GM18520 (cell line): ENCODE measurements around the gene STH.
"Not testable (repeated sequence)": the region's sequence is repeated elsewhere in the genome, so short reads cannot be mapped to it uniquely, and the experiment has no call there.

ENCODE experiments used
- ATAC-seq: cut with Tn5 transposase; IDR thresholded peaks from one replicate; pipeline ENCODE4 v1.9.1; 2021; ENCODE audit not compliant: unreplicated experiment

STH gene

GRCh38 chr17:45998987-45999899, at the start of gene STH:
TSS of gene STH (plus strand) at chr17:45999250. CDS start at chr17:45999280, 30 bp downstream.
- ATAC-seq = no peak

GRCh38 chr17:45949755-45950320, 49.2 kb upstream of the STH start:
- no peak for ATAC-seq

- no peak for ATAC-seq
These were observed 48.2 kb upstream of the STH start for GRCh38 chr17:45950888-45951287.

GRCh38 chr17:45951403-45951802, 47.6 kb upstream of the STH start:
- ATAC-seq = no peak

GRCh38 chr17:45951941-45952340, 47.1 kb upstream of the STH start:
- ATAC-seq = no peak

- no peak for ATAC-seq
These were observed 46.2 kb upstream of the STH start for GRCh38 chr17:45952814-45953320.

GRCh38 chr17:45953561-45953960, 45.5 kb upstream of the STH start:
- no peak for ATAC-seq

- no peak for ATAC-seq
These were observed 44.1 kb upstream of the STH start for GRCh38 chr17:45954914-45955313.

GRCh38 chr17:45955326-45955725, 43.7 kb upstream of the STH start:
- ATAC-seq = no peak

GRCh38 chr17:45956090-45956489, 43.0 kb upstream of the STH start:
- no peak for ATAC-seq

- ATAC-seq = not testable (repeated sequence)
These were observed 42.3 kb upstream of the STH start for GRCh38 chr17:45956746-45957145.

GRCh38 chr17:45958307-45958706, 40.7 kb upstream of the STH start:
- ATAC-seq = no peak

GRCh38 chr17:45958994-45959665, 39.9 kb upstream of the STH start:
- no peak for ATAC-seq

- no peak for ATAC-seq
These were observed 38.7 kb upstream of the STH start for GRCh38 chr17:45960311-45960710.

GRCh38 chr17:45961206-45961605, 37.8 kb upstream of the STH start:
- no peak for ATAC-seq

GRCh38 chr17:45962221-45962972, 36.7 kb upstream of the STH start:
- no peak for ATAC-seq

GRCh38 chr17:45963283-45963682, 35.8 kb upstream of the STH start:
- no peak for ATAC-seq

- ATAC-seq = no peak
These were observed 35.2 kb upstream of the STH start for GRCh38 chr17:45963889-45964288.

- ATAC-seq = no peak
These were observed 34.4 kb upstream of the STH start for GRCh38 chr17:45964634-45965033.

- ATAC-seq = no peak
These were observed 33.2 kb upstream of the STH start for GRCh38 chr17:45965812-45966211.
